Measurements from ENCODE around the gene KCNJ11. TPM values are rescaled to one million over a fixed set of nuclear protein-coding genes. Genes with fewer than 3 reads are reported as not detected.
A peak's percentile ranks its signal among the peaks of the same experiment; 100 is the strongest.

Gene KCNJ11
- total RNA-seq = 2.5 and 10.5 TPM in 2 replicates
- polyA plus RNA-seq = 0.31 and 1.6 TPM in 2 replicates

- Histone ChIP-seq H3K79me2 (no peaks in the 10 kb centered on the region), H2AFZ (peak within 1 kb of the TSS; percentile 81)
- peak; percentile 26 for DNase-seq (ENCODE audit: low spot score)
These were observed at the start of gene KCNJ11 for GRCh38 chr11:17388609-17389210. KCNJ11 (minus strand) TSS chr11:17388659; CDS start chr11:17388091, 568 bp downstream.

GRCh38 chr11:17437366-17437765, 48.9 kb upstream of the KCNJ11 start:
- H3K27ac ChIP-seq = no peak overlapping the region
- H3K9me2 ChIP-seq (replicated peaks; ENCODE audit: insufficient read depth) = no peaks in the 10 kb centered on the region
- WGBS (ENCODE audit: low lambda C conversion rate, missing lambda C conversion rate) = 90% methylated on average over 3 of the region's 3 CpGs

More at GRCh38 chr11:17388609-17389210, at the start of gene KCNJ11:
- H3K27ac ChIP-seq = no peak within 1 kb of the TSS
- WGBS (ENCODE audit: low lambda C conversion rate, missing lambda C conversion rate) = 6% methylated on average over 17 of the region's 53 CpGs
- no peaks in the 10 kb centered on the region for H3K9me3 ChIP-seq (ENCODE audit: low read depth)
- H3K9me2 ChIP-seq (replicated peaks; ENCODE audit: insufficient read depth) = no peaks in the 10 kb centered on the region
- H3K27me3 ChIP-seq = no peaks in the 10 kb centered on the region
- H4K20me1 ChIP-seq (ENCODE audit: insufficient read depth, poor library complexity, severe bottlenecking) = no peaks in the 10 kb centered on the region
- no peaks in the 10 kb centered on the region for H3K36me3 ChIP-seq (replicated peaks; ENCODE audit: insufficient read depth, low read depth)
- TF ChIP-seq EZH2 (IDR thresholded peaks at IDR 0.05; ENCODE audit: borderline replicate concordance) = no peak
- TF ChIP-seq EZH2phosphoT487 (IDR thresholded peaks at IDR 0.05; ENCODE audit: low read depth, severe bottlenecking, unreplicated experiment) = no peak
- TF ChIP-seq CTCF (IDR thresholded peaks at IDR 0.05; ENCODE audit: poor library complexity) = no peak
- peak within 1 kb of the TSS; percentile 89 for H3K4me2 ChIP-seq
- H3K4me3 ChIP-seq = peak within 1 kb of the TSS; percentile 49
- H3K4me1 ChIP-seq (ENCODE audit: insufficient read depth) = no peaks in the 10 kb centered on the region

GRCh38 chr11:17434108-17434507, 45.6 kb upstream of the KCNJ11 start:
- no peaks in the 10 kb centered on the region for H3K36me3 ChIP-seq (replicated peaks; ENCODE audit: insufficient read depth, low read depth)
- H3K4me2 ChIP-seq = no peak overlapping the region
- H3K4me3 ChIP-seq = no peak overlapping the region
- no peaks in the 10 kb centered on the region for H3K9me2 ChIP-seq (replicated peaks; ENCODE audit: insufficient read depth)
- DNase-seq (ENCODE audit: low spot score) = no peak
- peaks cover 3% of the 10 kb centered on the region for H3K4me1 ChIP-seq (ENCODE audit: insufficient read depth)
- H4K20me1 ChIP-seq (ENCODE audit: insufficient read depth, poor library complexity, severe bottlenecking) = no peaks in the 10 kb centered on the region
- WGBS (ENCODE audit: low lambda C conversion rate, missing lambda C conversion rate) = 73% methylated on average over 4 of the region's 4 CpGs
- H3K9me3 ChIP-seq (ENCODE audit: low read depth) = no peaks in the 10 kb centered on the region
- H3K79me2 ChIP-seq = no peaks in the 10 kb centered on the region
- no peak overlapping the region for H3K27ac ChIP-seq
- no peak for TF ChIP-seq EZH2phosphoT487 (IDR thresholded peaks at IDR 0.05; ENCODE audit: low read depth, severe bottlenecking, unreplicated experiment)
- no peaks in the 10 kb centered on the region for H3K27me3 ChIP-seq
- no peak overlapping the region for H2AFZ ChIP-seq

More at GRCh38 chr11:17437366-17437765, 48.9 kb upstream of the KCNJ11 start:
- TF ChIP-seq EZH2phosphoT487 (IDR thresholded peaks at IDR 0.05; ENCODE audit: low read depth, severe bottlenecking, unreplicated experiment) (no peak), CTCF (IDR thresholded peaks at IDR 0.05; ENCODE audit: poor library complexity) (no peak), EZH2 (IDR thresholded peaks at IDR 0.05; ENCODE audit: borderline replicate concordance) (no peak)
- H2AFZ ChIP-seq = no peak overlapping the region
- DNase-seq (ENCODE audit: low spot score) = no peak
- H4K20me1 ChIP-seq (ENCODE audit: insufficient read depth, poor library complexity, severe bottlenecking) = no peaks in the 10 kb centered on the region
- H3K27me3 ChIP-seq = no peaks in the 10 kb centered on the region
- H3K4me1 ChIP-seq (ENCODE audit: insufficient read depth) = no peaks in the 10 kb centered on the region
- no peaks in the 10 kb centered on the region for H3K9me3 ChIP-seq (ENCODE audit: low read depth)
- H3K4me3 ChIP-seq = no peak overlapping the region
- no peak overlapping the region for H3K4me2 ChIP-seq
- no peaks in the 10 kb centered on the region for H3K36me3 ChIP-seq (replicated peaks; ENCODE audit: insufficient read depth, low read depth)
- no peaks in the 10 kb centered on the region for H3K79me2 ChIP-seq

GRCh38 chr11:17432002-17432401, 43.5 kb upstream of the KCNJ11 start:
- no peak overlapping the region for H3K27ac ChIP-seq
- H2AFZ ChIP-seq = no peak overlapping the region
- no peaks in the 10 kb centered on the region for H4K20me1 ChIP-seq (ENCODE audit: insufficient read depth, poor library complexity, severe bottlenecking)
- WGBS (ENCODE audit: low lambda C conversion rate, missing lambda C conversion rate) = 57% methylated on average over 7 of the region's 7 CpGs
- H3K27me3 ChIP-seq = no peaks in the 10 kb centered on the region
- no peak overlapping the region for H3K4me2 ChIP-seq
- no peaks in the 10 kb centered on the region for H3K79me2 ChIP-seq
- H3K36me3 ChIP-seq (replicated peaks; ENCODE audit: insufficient read depth, low read depth) = no peaks in the 10 kb centered on the region
- H3K4me1 ChIP-seq (ENCODE audit: insufficient read depth) = peaks cover 3% of the 10 kb centered on the region
- no peak for TF ChIP-seq CTCF (IDR thresholded peaks at IDR 0.05; ENCODE audit: poor library complexity)
- no peak for TF ChIP-seq EZH2phosphoT487 (IDR thresholded peaks at IDR 0.05; ENCODE audit: low read depth, severe bottlenecking, unreplicated experiment)
- no peak for TF ChIP-seq EZH2 (IDR thresholded peaks at IDR 0.05; ENCODE audit: borderline replicate concordance)
- no peaks in the 10 kb centered on the region for H3K9me2 ChIP-seq (replicated peaks; ENCODE audit: insufficient read depth)
- no peak overlapping the region for H3K4me3 ChIP-seq
- DNase-seq (ENCODE audit: low spot score) = no peak
- H3K9me3 ChIP-seq (ENCODE audit: low read depth) = no peaks in the 10 kb centered on the region
